Astrocyte (in vitro differentiated cells and primary cell): ENCODE data around the gene GIMAP6.

Source experiments
- CTCF ChIP-seq: IDR thresholded peaks from 2 replicates; pipeline ENCODE4 v1.5.1; 2011; ENCODE audit warnings: low read depth, mild to moderate bottlenecking, inconsistent platforms, low read length, moderate library complexity; ENCODE audit not compliant: insufficient read depth
- EZH2 ChIP-seq: IDR thresholded peaks from 2 replicates; pipeline ENCODE4 v1.6.1; 2012; ENCODE audit warnings: mild to moderate bottlenecking, low read length, inconsistent platforms; ENCODE audit not compliant: insufficient read depth

GRCh38 chr7:150660939-150661613, 28.9 kb upstream of the GIMAP6 start:
- no peak for TF ChIP-seq CTCF
- no peak for TF ChIP-seq EZH2
